ENCODE results near the gene PSME3IP1.

PSME3IP1 gene

GRCh38 chr16:57233944-57234706 is 48.3 kb upstream of the PSME3IP1 start:
- H2AFZ ChIP-seq (ENCODE audit: low read length): no peak overlapping the region
- no peaks in the 10 kb centered on the region for H3K79me2 ChIP-seq (ENCODE audit: insufficient read depth, low read length)
- H3F3A ChIP-seq (ENCODE audit: insufficient read depth, low read length): no peaks in the 10 kb centered on the region; the same call in 1 of the 2 replicates
- H3K9me3 ChIP-seq (ENCODE audit: low read length): no peaks in the 10 kb centered on the region
- peak overlapping the region; percentile 49; the same call in 1 of the 2 replicates for H3K9ac ChIP-seq (ENCODE audit: low read length)
- no peaks in the 10 kb centered on the region for H3K27me3 ChIP-seq (ENCODE audit: insufficient read depth, low read length)
- H4K20me1 ChIP-seq (ENCODE audit: insufficient read depth, low read length): no peaks in the 10 kb centered on the region
- no peak for TF ChIP-seq EZH2 (IDR thresholded peaks at IDR 0.05; ENCODE audit: borderline replicate concordance, low read length)
- TF ChIP-seq, protein P1, sequence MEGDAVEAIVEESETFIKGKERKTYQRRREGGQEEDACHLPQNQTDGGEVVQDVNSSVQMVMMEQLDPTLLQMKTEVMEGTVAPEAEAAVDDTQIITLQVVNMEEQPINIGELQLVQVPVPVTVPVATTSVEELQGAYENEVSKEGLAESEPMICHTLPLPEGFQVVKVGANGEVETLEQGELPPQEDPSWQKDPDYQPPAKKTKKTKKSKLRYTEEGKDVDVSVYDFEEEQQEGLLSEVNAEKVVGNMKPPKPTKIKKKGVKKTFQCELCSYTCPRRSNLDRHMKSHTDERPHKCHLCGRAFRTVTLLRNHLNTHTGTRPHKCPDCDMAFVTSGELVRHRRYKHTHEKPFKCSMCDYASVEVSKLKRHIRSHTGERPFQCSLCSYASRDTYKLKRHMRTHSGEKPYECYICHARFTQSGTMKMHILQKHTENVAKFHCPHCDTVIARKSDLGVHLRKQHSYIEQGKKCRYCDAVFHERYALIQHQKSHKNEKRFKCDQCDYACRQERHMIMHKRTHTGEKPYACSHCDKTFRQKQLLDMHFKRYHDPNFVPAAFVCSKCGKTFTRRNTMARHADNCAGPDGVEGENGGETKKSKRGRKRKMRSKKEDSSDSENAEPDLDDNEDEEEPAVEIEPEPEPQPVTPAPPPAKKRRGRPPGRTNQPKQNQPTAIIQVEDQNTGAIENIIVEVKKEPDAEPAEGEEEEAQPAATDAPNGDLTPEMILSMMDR (IDR thresholded peaks at IDR 0.05; ENCODE audit: low read length): no peak
- no peaks in the 10 kb centered on the region for H3K9me2 ChIP-seq (ENCODE audit: low read depth, low read length)
- H3K4me1 ChIP-seq (ENCODE audit: insufficient read depth, low read length, severe bottlenecking): peaks cover 27% of the 10 kb centered on the region
- H3K36me3 ChIP-seq (ENCODE audit: insufficient read depth, low read length): peaks cover 72% of the 10 kb centered on the region
- H3K4me2 ChIP-seq (ENCODE audit: low read length): peak overlapping the region; percentile 50; the same call in 1 of the 2 replicates
- no peak overlapping the region for H3K4me3 ChIP-seq (ENCODE audit: low read depth, low read length, poor library complexity, severe bottlenecking)
- peak overlapping the region; percentile 93 for H3K27ac ChIP-seq (ENCODE audit: low read depth, low read length, poor library complexity, severe bottlenecking)

- no peak overlapping the region for H2AFZ ChIP-seq (ENCODE audit: low read length)
- H3F3A ChIP-seq (ENCODE audit: insufficient read depth, low read length): no peaks in the 10 kb centered on the region; the same call in 1 of the 2 replicates
- no peak overlapping the region for H3K4me2 ChIP-seq (ENCODE audit: low read length)
- peaks cover 27% of the 10 kb centered on the region for H3K4me1 ChIP-seq (ENCODE audit: insufficient read depth, low read length, severe bottlenecking)
- H3K79me2 ChIP-seq (ENCODE audit: insufficient read depth, low read length): no peaks in the 10 kb centered on the region
- no peaks in the 10 kb centered on the region for H4K20me1 ChIP-seq (ENCODE audit: insufficient read depth, low read length)
- H3K36me3 ChIP-seq (ENCODE audit: insufficient read depth, low read length): peaks cover 78% of the 10 kb centered on the region
- H3K27me3 ChIP-seq (ENCODE audit: insufficient read depth, low read length): no peaks in the 10 kb centered on the region
- H3K4me3 ChIP-seq (ENCODE audit: low read depth, low read length, poor library complexity, severe bottlenecking): no peak overlapping the region
- H3K9me2 ChIP-seq (ENCODE audit: low read depth, low read length): no peaks in the 10 kb centered on the region
- no peak overlapping the region for H3K9ac ChIP-seq (ENCODE audit: low read length)
- no peak overlapping the region for H3K27ac ChIP-seq (ENCODE audit: low read depth, low read length, poor library complexity, severe bottlenecking)
- H3K9me3 ChIP-seq (ENCODE audit: low read length): no peaks in the 10 kb centered on the region
- no peak for TF ChIP-seq EZH2 (IDR thresholded peaks at IDR 0.05; ENCODE audit: borderline replicate concordance, low read length)
- TF ChIP-seq, protein P1 (IDR thresholded peaks at IDR 0.05; ENCODE audit: low read length): no peak
Observed at GRCh38 chr16:57231821-57232350, 46.0 kb upstream of the PSME3IP1 start.

- Histone ChIP-seq H3K27me3 (ENCODE audit: insufficient read depth, low read length) (no peaks in the 10 kb centered on the region), H3F3A (ENCODE audit: insufficient read depth, low read length) (no peaks in the 10 kb centered on the region), H3K79me2 (ENCODE audit: insufficient read depth, low read length) (no peaks in the 10 kb centered on the region), H2AFZ (ENCODE audit: low read length) (no peak overlapping the region), H3K4me1 (ENCODE audit: insufficient read depth, low read length, severe bottlenecking) (peaks cover 3% of the 10 kb centered on the region), H3K9me2 (ENCODE audit: low read depth, low read length) (no peaks in the 10 kb centered on the region), H3K27ac (ENCODE audit: low read depth, low read length, poor library complexity, severe bottlenecking) (no peak overlapping the region), H4K20me1 (ENCODE audit: insufficient read depth, low read length) (no peaks in the 10 kb centered on the region), H3K4me2 (ENCODE audit: low read length) (no peak overlapping the region), H3K4me3 (ENCODE audit: low read depth, low read length, poor library complexity, severe bottlenecking) (no peak overlapping the region), H3K9ac (ENCODE audit: low read length) (no peak overlapping the region), H3K36me3 (ENCODE audit: insufficient read depth, low read length) (peaks cover 87% of the 10 kb centered on the region), H3K9me3 (ENCODE audit: low read length) (no peaks in the 10 kb centered on the region)
- TF ChIP-seq EZH2 (IDR thresholded peaks at IDR 0.05; ENCODE audit: borderline replicate concordance, low read length): no peak
- TF ChIP-seq, protein P1 (IDR thresholded peaks at IDR 0.05; ENCODE audit: low read length): no peak
Observed at GRCh38 chr16:57229079-57229478, 43.2 kb upstream of the PSME3IP1 start.

Data from OCI-LY1 (cell line).